ENCODE results near the gene POLD3.

The POLD3 gene

GRCh38 chr11:74592441-74593362 is at the start of gene POLD3:
TSS of gene POLD3 (plus strand) at chr11:74592582. CDS start at chr11:74592659, 77 bp downstream.
- peak; percentile 87 for DNase-seq

GRCh38 chr11:74543991-74544390 is 48.4 kb upstream of the POLD3 start:
- DNase-seq, result no peak

DNA sequence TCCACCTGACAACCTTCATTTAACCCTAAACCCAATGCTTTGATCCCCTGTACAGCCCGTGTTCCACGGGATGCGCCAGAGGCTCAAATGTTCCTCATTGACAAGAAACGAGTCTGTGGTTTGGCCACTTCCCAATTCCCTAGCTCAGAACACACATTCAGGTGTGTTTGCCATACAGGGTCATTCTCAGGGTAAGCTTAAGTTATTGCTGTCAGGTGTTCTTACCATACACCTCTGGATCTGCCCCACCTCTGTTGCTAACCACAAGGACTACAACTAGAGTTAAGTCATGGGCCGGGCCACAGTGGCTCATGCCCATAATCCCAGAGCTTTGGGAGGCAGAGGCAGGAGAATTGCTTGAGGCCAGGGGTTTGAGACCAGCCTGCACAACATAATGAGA is 45.6 kb upstream of the POLD3 start:
- DNase-seq, result no peak

DNA sequence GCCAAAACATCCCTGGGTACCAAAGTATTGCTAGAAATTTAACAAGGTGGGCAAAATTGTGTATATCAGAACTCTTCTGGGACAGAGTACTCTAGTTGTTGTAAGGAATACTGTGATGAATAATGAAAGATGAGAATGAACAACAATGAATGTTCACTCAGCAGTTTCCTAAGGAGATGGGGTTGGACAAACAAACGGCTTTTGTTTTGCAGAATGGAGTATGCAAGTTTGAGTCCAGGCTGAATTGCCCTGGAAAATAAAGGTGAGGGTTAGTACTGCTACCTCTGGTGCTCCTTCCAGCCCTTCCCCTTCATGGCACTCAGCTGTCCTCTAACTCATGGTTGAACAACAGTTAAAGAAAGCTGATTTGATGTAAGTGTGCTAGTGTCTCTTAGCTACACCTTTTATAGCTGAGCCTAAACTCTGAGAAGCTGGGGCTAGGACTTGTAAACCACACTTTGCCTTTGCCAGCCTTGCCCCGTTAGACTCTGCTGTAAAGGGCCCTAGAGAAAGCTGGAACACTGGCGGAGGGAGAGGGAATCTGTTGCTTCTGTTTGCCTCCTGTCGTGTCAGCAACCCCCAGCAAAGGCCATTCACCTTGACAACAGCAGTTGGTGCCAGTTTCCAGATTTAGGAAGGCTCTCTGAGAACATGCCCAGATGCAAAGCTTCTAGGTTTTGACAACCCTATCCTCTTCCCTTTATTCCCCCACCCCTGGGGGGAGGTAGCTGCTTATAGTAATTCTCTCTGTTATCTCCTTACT is 41.2 kb upstream of the POLD3 start:
- no peak for DNase-seq

DNA sequence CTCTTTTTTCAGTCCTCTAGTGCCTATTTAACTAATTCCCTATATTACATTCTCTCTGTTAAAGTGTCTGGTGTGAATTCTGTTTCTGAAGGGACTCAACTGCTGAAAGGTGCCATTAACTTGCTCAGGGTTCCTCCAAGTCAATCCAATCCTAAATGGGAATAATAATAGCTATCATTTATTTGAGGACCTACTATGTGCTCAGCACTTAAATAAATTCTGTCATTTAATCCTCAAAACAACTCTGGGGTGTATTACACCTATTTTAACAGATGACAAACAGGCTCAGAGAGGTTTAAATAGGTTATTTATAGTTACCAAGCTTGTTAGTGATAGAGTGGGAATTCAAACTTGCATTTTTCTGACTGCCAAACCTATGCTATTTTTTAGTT is 40.6 kb upstream of the POLD3 start:
- no peak for DNase-seq

GRCh38 chr11:74557526-74557925 is 34.9 kb upstream of the POLD3 start:
- DNase-seq, result no peak

- DNase-seq, result no peak
Observed at GRCh38 chr11:74559110-74559933, 33.1 kb upstream of the POLD3 start.

- peak; percentile 4 for DNase-seq
Observed at GRCh38 chr11:74559934-74560309, 32.5 kb upstream of the POLD3 start.

DNA sequence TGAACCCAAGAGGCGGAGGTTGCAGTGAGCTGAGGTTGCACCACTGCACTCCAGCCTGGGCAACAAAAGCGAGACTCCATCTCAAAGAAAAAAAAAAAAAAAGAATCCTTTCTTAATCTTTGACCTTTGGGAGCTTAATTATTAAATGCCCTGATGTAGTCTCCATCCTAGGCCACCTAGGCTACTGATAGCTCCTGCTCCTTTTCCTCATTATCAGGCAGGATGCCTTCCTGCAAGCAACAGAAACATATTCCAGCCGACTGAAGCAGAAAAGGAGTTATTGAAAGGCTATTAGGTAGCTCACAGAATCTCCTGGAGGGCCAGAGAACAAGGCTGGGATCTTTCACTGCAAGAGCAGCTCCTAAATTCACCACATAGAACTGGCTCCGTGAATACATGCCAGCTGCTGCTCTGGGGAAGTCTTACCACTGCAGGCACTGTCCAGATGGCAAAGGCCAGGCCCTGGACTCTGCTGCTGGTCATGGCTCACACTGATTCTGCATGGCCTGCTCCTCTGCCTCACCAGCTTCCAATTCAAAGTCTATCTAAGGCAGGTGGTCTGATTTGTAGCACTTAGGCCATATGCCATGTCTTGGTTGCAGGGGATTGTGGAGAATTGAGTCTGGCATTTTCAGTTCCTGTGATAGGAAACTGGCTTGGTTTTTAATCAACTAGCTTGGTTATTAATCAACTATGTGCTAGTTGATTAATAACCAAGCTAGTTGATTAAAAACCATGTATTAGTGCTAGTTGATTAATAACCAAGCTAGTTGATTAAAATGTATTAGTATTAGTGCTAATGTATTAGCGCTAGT is 26.0 kb upstream of the POLD3 start:
- DNase-seq, result no peak

GRCh38 chr11:74568028-74568427 is 24.4 kb upstream of the POLD3 start:
- DNase-seq, result no peak

DNA sequence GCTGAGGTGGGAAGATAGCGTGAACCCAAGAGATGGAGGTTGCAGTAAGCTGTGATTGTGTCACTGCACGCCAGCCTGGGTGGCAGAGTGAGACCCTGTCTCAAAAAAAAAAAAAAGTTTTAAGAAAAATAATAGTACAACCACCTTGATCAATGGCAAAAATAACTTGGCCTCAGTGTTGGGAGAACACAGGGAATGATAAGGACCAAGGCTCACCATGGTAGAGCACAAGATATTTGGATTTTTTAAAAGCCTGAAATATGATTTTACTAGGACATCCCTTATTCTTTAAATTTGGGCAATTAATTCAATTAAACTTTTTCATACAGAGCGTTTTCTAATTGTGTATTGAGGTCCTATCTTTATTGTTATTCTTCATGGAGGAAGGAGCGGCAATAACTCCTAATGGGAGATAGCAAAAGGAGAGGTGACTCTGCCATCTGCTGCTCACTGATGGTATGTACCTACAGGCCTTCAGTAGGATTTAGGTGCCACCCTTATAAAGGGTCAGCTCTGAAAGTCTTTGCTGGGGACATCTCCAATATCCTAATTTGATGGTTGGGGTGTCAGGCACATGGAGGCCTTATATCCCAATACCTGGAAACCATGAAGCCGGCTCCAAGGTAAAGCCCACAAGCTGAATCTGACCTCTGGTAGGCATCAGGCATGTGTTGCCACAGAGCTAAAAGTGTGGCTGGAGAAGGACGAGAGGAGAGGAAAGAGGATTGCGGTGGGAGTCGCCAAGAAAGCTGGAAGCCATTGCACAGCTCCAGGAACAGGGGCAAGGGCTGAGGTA is 21.9 kb upstream of the POLD3 start:
- DNase-seq, result peak; percentile 36

DNA sequence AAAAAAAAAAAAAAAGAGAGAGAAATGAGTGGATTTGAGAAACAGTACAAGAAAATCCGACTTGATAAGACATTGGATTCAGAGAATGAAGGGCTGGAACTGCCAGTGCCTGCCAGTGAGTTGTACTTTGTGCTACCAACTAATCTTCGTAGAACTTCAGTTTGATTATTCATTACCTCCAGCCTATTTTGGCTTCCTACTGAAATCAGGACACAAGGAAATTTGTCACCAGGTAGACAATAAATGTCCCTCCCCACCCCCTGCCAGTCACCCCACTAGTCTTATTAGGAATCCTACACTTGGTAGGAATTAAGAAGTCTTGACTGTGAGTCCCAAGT is 21.4 kb upstream of the POLD3 start:
- DNase-seq, result no peak

DNA sequence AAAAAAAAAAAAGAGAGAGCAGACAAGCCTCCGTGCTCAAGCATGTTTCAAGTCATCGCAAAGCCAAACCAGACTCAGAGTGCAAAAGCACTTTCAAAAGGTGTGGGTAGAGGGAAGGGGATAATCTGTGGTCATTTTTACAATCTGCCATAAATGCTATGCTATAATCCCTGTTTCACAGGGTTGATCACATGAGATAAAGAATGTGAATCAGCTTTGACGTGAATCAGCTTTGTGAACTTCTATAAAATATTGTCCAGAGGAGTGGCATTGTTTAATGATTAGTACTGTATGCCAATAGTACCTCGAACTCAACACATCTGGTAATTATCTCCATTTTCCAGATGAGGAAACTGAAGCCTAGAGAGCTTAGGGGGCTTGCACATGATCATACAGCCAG is 20.0 kb upstream of the POLD3 start:
- DNase-seq, result no peak

GRCh38 chr11:74574563-74574962 is 17.8 kb upstream of the POLD3 start:
- DNase-seq, result no peak

GRCh38 chr11:74575999-74576398 is 16.4 kb upstream of the POLD3 start:
- DNase-seq, result no peak

DNA sequence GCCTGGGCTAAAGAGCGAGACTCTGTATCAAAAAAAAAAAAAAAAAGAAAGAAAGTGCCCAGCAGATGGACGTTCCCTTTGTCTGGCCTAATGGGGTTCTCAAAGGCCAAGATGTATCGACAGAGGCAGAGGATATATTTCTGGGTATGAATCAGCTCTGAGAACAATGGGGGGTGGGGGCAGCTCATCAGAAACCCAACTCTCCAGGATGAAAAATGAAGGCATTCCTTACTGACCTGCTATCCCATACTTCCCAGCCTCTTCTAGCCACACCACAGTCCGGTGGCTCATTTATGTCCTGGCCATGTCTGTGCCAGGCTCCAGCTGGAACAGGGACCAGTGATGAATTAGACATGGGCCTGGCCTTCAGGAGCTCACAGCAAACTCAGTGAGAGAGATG is 15.2 kb upstream of the POLD3 start:
- DNase-seq, result no peak

DNA sequence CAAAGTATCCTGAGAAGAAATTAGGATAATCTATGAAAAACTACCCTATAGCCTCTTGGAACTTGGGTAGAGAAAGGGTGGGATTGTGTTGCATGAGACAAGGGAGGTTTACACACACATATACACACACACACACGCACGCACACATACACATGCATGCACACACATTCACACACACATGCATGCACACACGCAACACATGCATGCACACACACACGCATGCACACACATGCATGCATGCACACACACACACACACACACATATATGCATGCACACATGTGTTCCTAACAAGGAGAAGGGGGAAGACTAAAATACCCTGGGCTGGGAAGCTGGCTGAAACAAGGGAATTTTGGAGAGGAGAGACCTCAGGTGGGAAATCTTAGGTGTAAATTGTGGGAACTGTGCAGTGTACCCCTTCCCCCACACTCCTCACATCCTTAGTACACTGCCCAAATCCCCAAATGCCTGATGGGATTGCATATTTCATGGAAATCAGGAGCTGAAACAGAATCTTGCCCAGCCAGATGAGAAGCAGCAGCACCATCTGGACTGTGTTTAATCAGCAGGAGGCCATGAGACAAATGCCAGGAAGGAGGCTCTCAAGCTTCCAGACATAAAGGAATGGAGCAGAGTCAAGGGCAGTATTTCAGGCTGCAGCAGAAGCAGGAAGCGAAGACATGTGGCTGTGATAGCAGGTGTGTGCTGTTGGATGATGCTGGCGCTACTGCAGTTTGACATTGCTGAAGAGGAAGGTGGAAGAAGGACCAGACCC is 14.6 kb upstream of the POLD3 start:
- DNase-seq, result peak; percentile 31

GRCh38 chr11:74579577-74580270 is 12.7 kb upstream of the POLD3 start:
- DNase-seq, result no peak

GRCh38 chr11:74581954-74582547 is 10.3 kb upstream of the POLD3 start:
- DNase-seq, result no peak
